ENCODE results near the gene CRTC3. TPM values are rescaled to one million over a fixed set of nuclear protein-coding genes. Genes with fewer than 3 reads are reported as not detected.

Gene CRTC3
- total RNA-seq, 2 experiments from 2014 or later, result 90.7 to 92.4 TPM

GRCh38 chr15:90683876-90684275, 154.2 kb downstream of the CRTC3 start:
- TF ChIP-seq, protein P1, sequence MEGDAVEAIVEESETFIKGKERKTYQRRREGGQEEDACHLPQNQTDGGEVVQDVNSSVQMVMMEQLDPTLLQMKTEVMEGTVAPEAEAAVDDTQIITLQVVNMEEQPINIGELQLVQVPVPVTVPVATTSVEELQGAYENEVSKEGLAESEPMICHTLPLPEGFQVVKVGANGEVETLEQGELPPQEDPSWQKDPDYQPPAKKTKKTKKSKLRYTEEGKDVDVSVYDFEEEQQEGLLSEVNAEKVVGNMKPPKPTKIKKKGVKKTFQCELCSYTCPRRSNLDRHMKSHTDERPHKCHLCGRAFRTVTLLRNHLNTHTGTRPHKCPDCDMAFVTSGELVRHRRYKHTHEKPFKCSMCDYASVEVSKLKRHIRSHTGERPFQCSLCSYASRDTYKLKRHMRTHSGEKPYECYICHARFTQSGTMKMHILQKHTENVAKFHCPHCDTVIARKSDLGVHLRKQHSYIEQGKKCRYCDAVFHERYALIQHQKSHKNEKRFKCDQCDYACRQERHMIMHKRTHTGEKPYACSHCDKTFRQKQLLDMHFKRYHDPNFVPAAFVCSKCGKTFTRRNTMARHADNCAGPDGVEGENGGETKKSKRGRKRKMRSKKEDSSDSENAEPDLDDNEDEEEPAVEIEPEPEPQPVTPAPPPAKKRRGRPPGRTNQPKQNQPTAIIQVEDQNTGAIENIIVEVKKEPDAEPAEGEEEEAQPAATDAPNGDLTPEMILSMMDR (IDR thresholded peaks at IDR 0.05), result no peak
- peaks cover 51% of the 10 kb centered on the region for H3K4me1 Mint-ChIP-seq (ENCODE audit: low read depth)
- H3K27me3 Mint-ChIP-seq, result no peaks in the 10 kb centered on the region
- DNase-seq, result no peak
- H3K9me3 ChIP-seq (ENCODE audit: control insufficient read depth in 1 of 2, insufficient read depth in 1 of 2, low read length in 2 of 2), result no peaks in the 10 kb centered on the region
- ChIA-PET CTCF (no interaction called here), POLR2A (no interaction called here)
- intact Hi-C loops (cut with DNase I, micrococcal nuclease), result no loop called here
- H3K36me3 Mint-ChIP-seq (ENCODE audit: low read depth), result no peaks in the 10 kb centered on the region
- no peak overlapping the region for H3K27ac ChIP-seq (ENCODE audit: low read depth in 1 of 2, low read length in 2 of 2)
- no peaks in the 10 kb centered on the region for H3K9me3 Mint-ChIP-seq
- H3K27ac Mint-ChIP-seq, result no peak overlapping the region
- H3K27me3 ChIP-seq (ENCODE audit: control insufficient read depth in 1 of 2, insufficient read depth in 2 of 2, low read length in 2 of 2), result no peaks in the 10 kb centered on the region
- no peak for ATAC-seq (ENCODE audit: poor library complexity)
- no peak overlapping the region for H3K4me3 ChIP-seq (ENCODE audit: low read length)
- no peak overlapping the region for H3K4me3 Mint-ChIP-seq
- H3K36me3 ChIP-seq (ENCODE audit: insufficient read depth, low read length), result no peaks in the 10 kb centered on the region
- H3K4me1 ChIP-seq (ENCODE audit: insufficient read depth, low read length), result peaks cover 24% of the 10 kb centered on the region

- Mint-ChIP-seq H3K9me3 (no peaks in the 10 kb centered on the region), H3K27ac (no peak overlapping the region), H3K4me3 (no peak overlapping the region), H3K36me3 (ENCODE audit: low read depth) (no peaks in the 10 kb centered on the region), H3K27me3 (no peaks in the 10 kb centered on the region), H3K4me1 (ENCODE audit: low read depth) (peaks cover 47% of the 10 kb centered on the region)
- intact Hi-C loops (cut with DNase I, micrococcal nuclease), result no loop called here
- no peaks in the 10 kb centered on the region for H3K36me3 ChIP-seq (ENCODE audit: insufficient read depth, low read length)
- CTCF ChIA-PET, result no interaction called here
- DNase-seq, result no peak
- H3K4me1 ChIP-seq (ENCODE audit: insufficient read depth, low read length), result peaks cover 20% of the 10 kb centered on the region
- no peak overlapping the region for H3K4me3 ChIP-seq (ENCODE audit: low read length)
- no peaks in the 10 kb centered on the region for H3K27me3 ChIP-seq (ENCODE audit: control insufficient read depth in 1 of 2, insufficient read depth in 2 of 2, low read length in 2 of 2)
- TF ChIP-seq, protein P1 (IDR thresholded peaks at IDR 0.05), result no peak
- no peak for ATAC-seq (ENCODE audit: poor library complexity)
- POLR2A ChIA-PET, result no interaction called here
- H3K27ac ChIP-seq (ENCODE audit: low read depth in 1 of 2, low read length in 2 of 2), result no peak overlapping the region
- H3K9me3 ChIP-seq (ENCODE audit: control insufficient read depth in 1 of 2, insufficient read depth in 1 of 2, low read length in 2 of 2), result no peaks in the 10 kb centered on the region
Measured at GRCh38 chr15:90684281-90684680, 154.6 kb downstream of the CRTC3 start.

GRCh38 chr15:90685591-90686434, 156.1 kb downstream of the CRTC3 start:
- no peak for ATAC-seq (ENCODE audit: poor library complexity)
- POLR2A ChIA-PET, result interaction anchor here (1.2 to 1.7 kb wide), 4 partner anchors 8 to 36 kb away, joined by 4 to 6 read pairs (median 5); partner anchors contain the start of gene BLM
- Histone ChIP-seq H3K9me3 (ENCODE audit: control insufficient read depth in 1 of 2, insufficient read depth in 1 of 2, low read length in 2 of 2) (no peaks in the 10 kb centered on the region), H3K36me3 (ENCODE audit: insufficient read depth, low read length) (no peaks in the 10 kb centered on the region), H3K4me1 (ENCODE audit: insufficient read depth, low read length) (peaks cover 18% of the 10 kb centered on the region), H3K4me3 (ENCODE audit: low read length) (no peak overlapping the region), H3K27me3 (ENCODE audit: control insufficient read depth in 1 of 2, insufficient read depth in 2 of 2, low read length in 2 of 2) (no peaks in the 10 kb centered on the region), H3K27ac (ENCODE audit: low read depth in 1 of 2, low read length in 2 of 2) (no peak overlapping the region)
- intact Hi-C loops (cut with DNase I, micrococcal nuclease), result loop anchor here in 1 of 2 experiments (2.0 kb wide), 1 partner anchor 29 kb away; no protein-coding TSS in a partner anchor
- TF ChIP-seq, protein P1 (IDR thresholded peaks at IDR 0.05), result no peak
- no peak overlapping the region for H3K4me3 Mint-ChIP-seq
- peaks cover 38% of the 10 kb centered on the region for H3K4me1 Mint-ChIP-seq (ENCODE audit: low read depth)
- no peak for DNase-seq
- no peaks in the 10 kb centered on the region for H3K36me3 Mint-ChIP-seq (ENCODE audit: low read depth)
- no peaks in the 10 kb centered on the region for H3K9me3 Mint-ChIP-seq
- H3K27me3 Mint-ChIP-seq, result no peaks in the 10 kb centered on the region
- H3K27ac Mint-ChIP-seq, result peak overlapping the region; percentile 72
- CTCF ChIA-PET, result no interaction called here

Measured in CD4-positive, alpha-beta T cell (primary cell).